IPS-15b (cell line): ENCODE data around the gene HECTD1.
"Not testable (repeated sequence)": the region's sequence is repeated elsewhere in the genome, so short reads cannot be mapped to it uniquely, and the experiment has no call there.

Experiments
- H3K27me3 ChIP-seq: one replicate; pipeline ENCODE4 v1.6.1; 2013; ENCODE audit warnings: low read length; ENCODE audit not compliant: control insufficient read depth, insufficient read depth
- H3K36me3 ChIP-seq: one replicate; pipeline ENCODE4 v1.6.1; 2013; ENCODE audit warnings: low read length; ENCODE audit not compliant: control insufficient read depth, insufficient read depth
- H3K4me1 ChIP-seq: one replicate; pipeline ENCODE4 v1.6.1; 2013; ENCODE audit warnings: mild to moderate bottlenecking, low read length; ENCODE audit not compliant: control insufficient read depth, insufficient read depth
- H3K4me3 ChIP-seq: one replicate; pipeline ENCODE4 v1.5.1; 2013; ENCODE audit warnings: low read depth, low read length
- H3K9ac ChIP-seq: one replicate; pipeline ENCODE4 v1.6.1; 2013; ENCODE audit warnings: low read depth, mild to moderate bottlenecking, low read length
- H3K9me3 ChIP-seq: one replicate; pipeline ENCODE4 v1.6.1; 2013; ENCODE audit warnings: mild to moderate bottlenecking, low read length; ENCODE audit not compliant: control insufficient read depth, insufficient read depth

The HECTD1 gene

GRCh38 chr14:31207755-31208545, at the start of gene HECTD1:
Gene HECTD1 (minus strand): TSS chr14:31207793. CDS start chr14:31205936, 1,857 bp downstream.
- Histone ChIP-seq H3K36me3 (peaks cover 2% of the 10 kb centered on the region), H3K4me3 (peak within 1 kb of the TSS; percentile 82), H3K9me3 (no peaks in the 10 kb centered on the region), H3K9ac (peak within 1 kb of the TSS; percentile 96), H3K4me1 (peaks cover 4% of the 10 kb centered on the region), H3K27me3 (no peaks in the 10 kb centered on the region)

DNA sequence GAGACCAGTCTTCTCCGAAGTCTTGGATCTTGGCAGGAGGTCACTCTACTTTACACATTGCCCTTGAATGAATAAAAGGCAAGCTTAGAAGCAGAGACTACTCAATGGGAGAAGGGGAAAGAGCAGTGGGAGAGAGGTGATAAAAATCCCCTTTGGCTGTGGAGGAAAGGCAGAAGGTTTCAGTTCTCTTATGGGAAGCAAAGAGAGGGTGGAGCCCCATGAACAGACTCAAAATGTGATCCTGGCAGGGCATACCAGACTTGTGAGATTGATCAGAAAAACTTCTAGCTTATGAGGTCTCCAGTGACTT, 49.6 kb upstream of the HECTD1 start:
- Histone ChIP-seq H3K36me3 (no peaks in the 10 kb centered on the region), H3K27me3 (no peaks in the 10 kb centered on the region), H3K9ac (no peak overlapping the region), H3K4me1 (no peaks in the 10 kb centered on the region), H3K9me3 (no peaks in the 10 kb centered on the region), H3K4me3 (no peak overlapping the region)

DNA sequence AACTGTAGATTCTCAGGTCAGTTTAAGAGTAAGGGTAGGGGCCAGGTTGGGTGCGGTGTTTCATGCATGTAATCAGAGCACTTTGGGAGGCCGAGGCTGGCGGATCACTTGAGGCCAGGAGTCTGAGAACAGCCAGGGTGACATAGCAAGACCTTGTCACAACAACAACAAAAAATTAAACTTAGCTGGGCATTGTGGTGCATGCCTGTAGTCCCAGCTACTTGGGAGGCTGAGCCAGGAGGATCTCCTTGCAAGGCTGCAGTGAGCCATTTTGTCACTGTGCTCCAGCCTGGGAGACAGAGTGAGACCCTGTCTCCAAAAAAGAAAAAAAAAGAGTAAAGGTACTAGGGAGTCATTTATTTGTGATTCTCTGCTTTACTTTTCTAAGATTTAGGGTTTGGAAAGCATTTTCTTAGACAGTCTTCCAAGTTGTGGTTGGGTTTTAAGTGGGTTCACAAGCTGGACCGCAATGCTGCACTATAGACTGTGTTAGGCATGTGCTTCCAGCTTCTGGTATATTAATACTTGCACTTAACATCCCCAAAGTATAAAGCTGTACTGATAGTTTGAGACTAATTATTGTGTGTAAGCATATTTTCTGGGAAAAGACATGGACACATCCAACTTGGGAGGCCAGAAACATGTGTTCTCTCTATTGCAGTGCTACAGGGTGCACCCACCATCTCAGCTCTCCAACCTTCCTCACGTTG, 49.1 kb upstream of the HECTD1 start:
- H3K4me1 ChIP-seq: no peaks in the 10 kb centered on the region
- no peak overlapping the region for H3K4me3 ChIP-seq
- H3K9me3 ChIP-seq: no peaks in the 10 kb centered on the region
- no peaks in the 10 kb centered on the region for H3K36me3 ChIP-seq
- H3K9ac ChIP-seq: no peak overlapping the region
- H3K27me3 ChIP-seq: no peaks in the 10 kb centered on the region

DNA sequence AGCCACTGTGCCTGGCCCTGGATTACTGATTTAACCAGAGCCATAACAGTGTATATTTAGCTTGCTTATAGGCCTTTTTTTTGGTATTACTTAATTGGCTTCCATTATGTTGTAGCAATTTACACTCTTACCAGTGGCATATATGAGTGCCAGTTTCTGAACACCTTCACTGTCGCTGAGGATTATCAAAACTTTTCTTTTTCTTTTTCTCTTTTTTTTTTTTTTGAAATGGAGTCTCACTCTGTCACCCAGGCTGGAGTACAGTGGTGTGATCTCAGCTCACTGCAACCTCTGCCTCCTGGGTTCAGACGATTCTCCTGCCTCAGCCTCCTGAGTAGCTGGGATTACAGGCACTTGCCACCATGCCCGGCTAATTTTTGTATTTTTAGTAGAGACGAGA, 48.3 kb upstream of the HECTD1 start:
- not testable (repeated sequence) for H3K4me3 ChIP-seq, H3K36me3 ChIP-seq, H3K9me3 ChIP-seq, H3K4me1 ChIP-seq, H3K27me3 ChIP-seq, H3K9ac ChIP-seq

DNA sequence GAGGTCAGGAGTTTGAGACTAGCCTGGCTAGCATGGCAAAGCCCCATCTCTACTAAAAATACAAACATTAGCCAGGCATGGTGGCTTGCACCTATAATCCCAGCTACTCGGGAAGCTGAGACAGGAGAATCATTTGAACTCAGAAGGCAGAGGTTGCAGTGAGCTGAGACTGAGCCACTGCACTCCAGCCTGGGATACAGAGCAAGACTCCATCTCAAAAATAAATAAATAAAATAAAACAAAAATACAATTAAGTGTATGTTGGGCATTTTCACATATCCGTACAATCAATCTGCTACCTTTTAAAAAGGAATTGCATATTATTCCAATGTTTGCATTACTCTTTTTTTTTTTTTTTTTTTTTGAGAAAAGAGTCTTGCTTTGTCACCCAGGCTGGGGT, 47.7 kb upstream of the HECTD1 start:
- Histone ChIP-seq H3K27me3 (no peaks in the 10 kb centered on the region), H3K9ac (no peak overlapping the region), H3K4me1 (no peaks in the 10 kb centered on the region)

DNA sequence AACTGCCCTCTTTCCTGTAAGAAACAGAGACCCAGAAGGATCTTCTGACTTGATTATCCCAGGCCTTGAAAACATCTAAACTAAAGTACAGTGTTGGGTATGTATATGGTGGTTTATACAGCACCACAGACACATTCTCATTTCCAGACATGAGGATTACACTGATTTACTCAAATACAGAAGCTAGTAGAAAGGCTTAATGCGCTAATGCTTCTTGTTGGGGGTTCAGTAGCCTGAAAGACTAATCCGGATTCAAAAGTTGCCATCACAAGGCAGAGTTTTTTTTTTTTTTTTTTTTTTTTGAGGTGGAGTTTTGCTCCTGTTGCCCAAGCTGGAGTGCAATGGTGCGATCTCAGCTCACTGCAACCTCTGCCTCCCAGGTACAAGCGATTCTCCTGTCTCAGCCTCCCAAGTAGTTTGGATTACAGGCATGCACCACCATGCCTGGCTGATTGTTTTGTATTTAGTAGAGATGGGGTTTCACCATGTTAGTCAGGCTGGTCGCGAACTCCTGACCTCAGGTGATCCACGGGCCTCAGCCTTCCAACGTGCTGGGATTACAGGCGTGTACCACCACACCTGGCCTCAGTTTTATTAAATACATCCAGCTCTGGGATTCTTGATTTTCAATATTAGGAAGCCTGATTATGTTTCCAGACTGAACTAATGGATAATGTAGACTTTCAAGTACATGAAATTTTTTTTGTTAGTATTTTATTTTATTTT, 46.3 kb upstream of the HECTD1 start:
- H3K36me3 ChIP-seq: no peaks in the 10 kb centered on the region
- H3K27me3 ChIP-seq: no peaks in the 10 kb centered on the region
- no peaks in the 10 kb centered on the region for H3K9me3 ChIP-seq
- H3K9ac ChIP-seq: no peak overlapping the region
- no peak overlapping the region for H3K4me3 ChIP-seq
- no peaks in the 10 kb centered on the region for H3K4me1 ChIP-seq

More for the DNA sequence above, 47.7 kb upstream of the HECTD1 start:
- H3K9me3 ChIP-seq: no peaks in the 10 kb centered on the region
- H3K4me3 ChIP-seq: no peak overlapping the region
- no peaks in the 10 kb centered on the region for H3K36me3 ChIP-seq

GRCh38 chr14:31252865-31253264, 45.3 kb upstream of the HECTD1 start:
- Histone ChIP-seq H3K27me3 (no peaks in the 10 kb centered on the region), H3K9me3 (no peaks in the 10 kb centered on the region), H3K4me3 (no peak overlapping the region), H3K36me3 (no peaks in the 10 kb centered on the region), H3K4me1 (no peaks in the 10 kb centered on the region), H3K9ac (no peak overlapping the region)

DNA sequence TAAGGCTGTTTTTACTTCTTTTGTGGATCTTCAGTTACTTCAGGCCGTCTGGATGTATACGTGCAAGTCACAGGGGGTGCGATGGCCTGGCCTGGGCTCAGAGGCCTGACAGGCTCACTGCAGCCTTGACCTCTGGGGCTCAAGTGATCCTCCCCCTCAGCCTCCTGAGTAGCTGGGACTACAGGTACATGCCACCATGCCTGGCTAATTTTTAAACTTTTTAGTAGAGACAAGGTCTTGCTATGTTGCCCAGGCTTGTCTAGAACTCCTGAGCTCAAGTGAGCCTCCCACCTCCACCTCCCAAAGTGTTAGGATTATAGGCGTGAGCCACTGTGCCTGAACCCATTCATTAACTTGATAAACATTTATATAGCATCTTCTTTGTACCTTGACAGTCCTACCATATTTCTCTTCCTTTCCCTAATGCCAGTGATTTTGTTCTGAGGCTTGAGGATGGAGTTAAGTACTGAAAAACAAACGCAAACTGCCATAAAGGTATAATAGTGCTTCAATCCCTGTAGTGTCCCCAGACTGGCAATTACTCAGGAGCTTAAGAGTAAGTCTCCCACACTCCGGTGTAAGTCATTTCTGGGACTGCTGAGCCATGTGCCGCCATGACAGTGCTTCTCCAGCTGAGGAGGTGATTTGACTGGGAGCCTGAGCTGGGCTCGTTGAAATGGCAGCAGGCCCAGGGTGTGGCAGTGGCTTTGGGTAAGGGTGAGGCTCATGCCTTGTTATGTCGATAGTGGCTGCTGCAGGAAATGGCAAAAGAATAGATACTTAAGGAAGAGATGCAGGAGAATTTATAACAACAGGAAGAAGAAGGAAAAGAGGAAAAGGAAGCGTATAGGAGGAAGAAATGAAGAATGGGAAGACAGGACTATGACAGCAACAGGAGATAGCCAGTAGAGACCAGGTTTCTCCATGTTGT, 43.7 kb upstream of the HECTD1 start:
- Histone ChIP-seq H3K9me3 (no peaks in the 10 kb centered on the region), H3K4me1 (no peaks in the 10 kb centered on the region), H3K27me3 (no peaks in the 10 kb centered on the region), H3K36me3 (no peaks in the 10 kb centered on the region), H3K9ac (no peak overlapping the region), H3K4me3 (no peak overlapping the region)

- no peaks in the 10 kb centered on the region for H3K9me3 ChIP-seq
- H3K27me3 ChIP-seq: no peaks in the 10 kb centered on the region
- peaks cover 4% of the 10 kb centered on the region for H3K4me1 ChIP-seq
- H3K9ac ChIP-seq: no peak overlapping the region
- no peak overlapping the region for H3K4me3 ChIP-seq
- H3K36me3 ChIP-seq: no peaks in the 10 kb centered on the region
Measured at GRCh38 chr14:31244626-31245025, 37.0 kb upstream of the HECTD1 start.

DNA sequence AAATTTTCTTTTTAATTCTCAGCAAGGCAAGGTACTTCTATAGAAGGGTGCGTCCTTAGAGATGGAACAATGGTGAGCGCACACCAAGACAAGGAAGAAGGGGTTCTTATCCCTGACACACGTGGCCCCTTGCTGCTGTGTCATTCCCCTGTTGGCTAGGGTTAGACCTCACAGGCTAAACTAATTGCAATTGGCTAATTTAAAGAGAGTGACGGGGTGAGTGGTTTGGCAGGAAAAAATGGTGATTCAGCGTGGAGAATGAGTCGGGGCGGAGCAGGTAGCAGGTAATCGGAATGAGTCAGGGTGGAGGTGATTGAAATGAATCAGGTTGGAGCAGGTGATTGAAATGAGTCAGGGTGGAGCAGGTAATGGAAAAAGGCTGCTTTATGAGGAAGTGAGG, 36.3 kb upstream of the HECTD1 start:
- Histone ChIP-seq H3K27me3 (no peaks in the 10 kb centered on the region), H3K9me3 (no peaks in the 10 kb centered on the region), H3K4me1 (peaks cover 4% of the 10 kb centered on the region), H3K9ac (no peak overlapping the region), H3K4me3 (no peak overlapping the region), H3K36me3 (no peaks in the 10 kb centered on the region)

- H3K4me3 ChIP-seq, H3K4me1 ChIP-seq, H3K9me3 ChIP-seq, H3K36me3 ChIP-seq, H3K27me3 ChIP-seq, H3K9ac ChIP-seq: not testable (repeated sequence)
Measured at GRCh38 chr14:31242161-31242940, 34.8 kb upstream of the HECTD1 start.
